ELR (cell line): ENCODE data around the gene EIF4E3.

Experiments
- DNase-seq: peaks from one replicate; pipeline ENCODE4 v3.0.0-alpha.2; 2015; ENCODE audit warnings: low read depth

Gene EIF4E3

DNA sequence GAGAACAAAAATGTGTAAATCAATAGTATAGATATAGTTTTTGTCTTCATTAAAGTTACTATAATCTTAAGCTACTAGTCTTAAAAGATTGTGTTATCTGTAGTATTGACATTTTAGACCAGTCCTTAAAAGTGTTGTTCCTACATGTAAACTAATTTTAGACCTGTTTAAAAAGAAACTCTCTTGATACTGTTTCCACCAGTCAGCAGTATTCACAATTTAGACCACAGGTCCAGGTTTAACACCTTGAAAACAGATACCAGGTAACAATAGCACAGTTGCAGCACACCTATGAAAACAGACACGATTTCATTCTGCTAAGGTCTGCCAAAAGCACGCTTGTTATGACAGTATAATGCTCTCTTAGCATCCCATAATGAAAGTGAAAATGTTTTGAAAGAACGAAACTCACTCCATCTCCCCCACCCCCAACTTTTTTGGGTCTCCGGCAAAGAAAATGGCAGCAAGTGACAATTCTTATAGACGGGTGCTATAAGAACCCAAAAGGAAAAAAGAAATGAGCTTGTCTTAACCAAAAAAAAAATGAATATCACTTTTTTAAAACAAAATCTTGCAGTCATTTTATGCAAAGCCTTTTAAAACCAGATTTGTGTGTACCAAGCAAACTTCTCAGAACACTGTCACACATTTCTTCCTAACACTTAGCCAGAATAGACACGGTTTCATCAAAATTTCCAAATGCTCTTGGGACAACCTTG, 1.6 kb downstream of the EIF4E3 start:
- DNase-seq: no peak

DNA sequence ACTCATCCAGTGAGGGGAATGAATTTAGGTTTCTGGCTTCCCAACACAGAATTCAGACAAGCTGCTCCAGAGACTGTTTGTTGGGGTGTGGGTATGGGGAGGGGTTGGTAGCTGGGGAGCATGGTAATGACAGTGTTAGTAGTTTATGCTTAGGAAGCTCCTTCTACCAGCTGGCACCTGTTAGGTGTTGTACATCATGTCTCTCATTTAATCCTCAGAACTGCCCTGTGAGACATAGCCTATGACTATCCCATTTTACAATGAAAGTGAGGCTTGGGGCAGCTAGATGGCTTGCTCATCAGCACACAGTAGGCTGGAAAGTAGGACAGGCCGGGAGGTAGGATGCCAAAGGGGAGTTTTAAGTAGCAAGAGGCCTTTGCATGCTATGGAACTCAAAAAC, 2.5 kb downstream of the EIF4E3 start:
- DNase-seq: no peak

DNA sequence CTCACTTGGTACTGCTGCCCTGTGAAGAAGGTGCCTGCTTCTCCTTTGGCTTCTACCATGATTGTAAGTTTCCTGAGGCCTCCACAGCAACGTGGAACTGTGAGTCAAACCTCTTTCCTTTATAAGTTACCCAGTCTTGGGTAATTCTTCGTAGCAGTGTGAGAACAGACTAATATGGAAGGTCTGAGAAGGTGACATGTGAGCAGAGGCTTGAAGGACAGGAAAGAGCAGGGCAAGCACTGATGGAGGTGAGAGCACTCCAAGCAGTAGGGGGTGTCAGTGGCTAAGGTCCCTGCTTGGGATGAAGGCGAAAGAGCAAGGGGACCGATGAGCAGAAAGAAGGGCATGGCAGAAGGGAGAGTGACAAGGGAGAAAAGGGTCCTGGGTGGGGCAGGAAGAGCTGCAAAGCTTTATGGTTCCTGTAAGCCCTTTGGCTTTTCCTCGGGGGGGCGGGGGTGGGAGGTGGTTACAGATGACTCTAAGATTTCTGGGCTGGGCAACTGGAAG, 3.5 kb downstream of the EIF4E3 start:
- no peak for DNase-seq

DNA sequence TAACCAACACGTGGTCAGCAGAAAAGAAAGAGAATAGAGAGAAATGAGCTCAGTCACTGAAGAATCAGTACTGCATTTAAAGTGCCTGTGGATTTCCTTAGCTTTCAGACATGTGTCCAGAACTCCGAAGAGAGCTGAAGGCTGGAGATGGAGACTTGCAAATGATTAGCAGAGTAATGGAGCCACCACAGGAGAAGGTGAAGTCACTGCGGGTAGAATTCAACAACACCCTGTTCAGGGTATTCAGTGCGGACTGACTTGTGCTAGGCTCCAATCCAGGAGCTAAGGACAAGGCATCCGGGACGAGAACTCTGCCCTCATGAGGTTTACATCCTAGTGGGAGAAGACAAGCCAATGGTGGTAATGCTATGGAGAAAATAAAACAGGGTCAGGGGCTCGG, 4.2 kb downstream of the EIF4E3 start:
- DNase-seq: no peak

DNA sequence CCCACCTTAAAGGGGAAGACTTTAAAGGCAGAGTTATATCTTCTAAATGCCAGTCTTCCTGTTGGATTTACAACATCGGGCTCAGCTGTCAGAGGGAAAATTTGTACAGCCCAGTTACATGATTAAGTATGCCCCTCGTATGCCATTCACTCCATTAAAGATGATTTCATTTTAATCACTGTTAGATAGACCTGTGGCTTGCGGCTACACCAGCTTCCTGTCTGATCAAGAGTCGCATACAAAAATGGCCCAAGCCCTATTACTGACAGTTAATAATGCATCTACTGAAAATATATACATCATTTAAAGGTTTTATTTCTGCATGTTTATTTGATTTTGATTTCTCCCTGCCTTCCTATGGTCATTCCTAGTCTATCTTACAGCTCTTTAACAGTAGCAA, 7.1 kb downstream of the EIF4E3 start:
- DNase-seq: no peak

DNA sequence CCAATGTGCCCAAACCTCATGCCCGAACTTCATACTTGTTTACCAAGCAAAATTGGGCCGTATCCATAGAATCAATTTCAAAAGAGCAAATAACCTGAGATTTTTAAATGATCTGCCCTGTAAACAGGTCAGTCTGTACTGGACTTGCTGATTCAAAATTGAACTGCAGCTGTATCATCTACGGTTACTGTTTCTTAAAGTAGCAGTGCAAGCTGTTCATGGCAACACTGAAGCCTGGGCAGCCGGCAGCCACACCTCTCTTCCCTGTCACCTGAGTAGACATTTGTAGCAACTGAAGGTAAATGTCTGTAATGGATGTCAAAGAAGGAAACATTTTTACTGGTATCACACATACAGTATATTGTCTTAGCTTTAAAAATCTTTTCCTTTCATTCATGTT, 10.6 kb downstream of the EIF4E3 start:
- DNase-seq: no peak

DNA sequence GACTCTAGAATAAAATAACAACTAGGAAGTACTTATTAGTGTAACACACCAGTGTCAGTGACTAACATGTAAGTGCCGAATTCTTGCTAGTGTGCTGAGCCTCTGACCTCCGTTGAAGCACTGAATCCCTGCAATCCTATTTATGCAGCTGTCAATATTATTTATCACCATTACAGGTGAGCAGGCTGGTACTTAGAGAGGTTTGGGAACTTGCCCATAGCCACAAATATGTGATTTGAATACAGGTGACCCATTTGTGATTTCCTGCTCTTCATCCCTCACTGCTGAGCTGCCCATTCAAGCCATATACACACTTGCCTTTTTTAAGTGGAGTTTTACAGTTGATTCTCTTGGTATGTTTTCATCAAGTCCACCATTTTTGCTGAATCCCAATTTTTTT, 12.2 kb downstream of the EIF4E3 start:
- no peak for DNase-seq

DNA sequence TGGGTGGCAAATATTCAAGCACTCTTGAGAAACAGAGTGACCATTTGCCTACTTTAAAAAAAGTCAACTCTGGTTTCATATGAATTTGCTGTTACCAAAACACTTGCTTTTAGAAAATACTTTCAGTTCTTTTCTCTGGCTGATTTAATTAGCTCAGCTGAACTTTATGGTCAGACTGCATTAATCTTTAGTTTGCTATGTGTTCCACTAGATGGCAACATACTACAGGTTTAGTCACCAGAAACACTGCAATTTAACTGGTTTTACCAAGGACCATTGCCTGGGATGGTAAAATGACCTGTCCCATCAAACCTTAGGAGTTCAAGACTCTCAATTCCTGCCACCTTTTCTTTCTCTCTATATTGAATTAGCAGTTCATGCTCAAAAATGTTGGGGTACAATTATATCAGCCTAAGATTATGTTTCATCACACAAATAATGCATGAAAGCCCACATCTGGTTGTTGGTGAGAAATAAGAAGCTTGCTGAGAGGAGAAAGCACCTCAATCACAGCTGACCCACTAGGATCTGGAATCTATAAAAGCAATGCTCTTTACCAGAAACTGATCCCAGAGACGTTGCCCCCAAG, 14.2 kb downstream of the EIF4E3 start:
- peak; percentile 68 for DNase-seq

DNA sequence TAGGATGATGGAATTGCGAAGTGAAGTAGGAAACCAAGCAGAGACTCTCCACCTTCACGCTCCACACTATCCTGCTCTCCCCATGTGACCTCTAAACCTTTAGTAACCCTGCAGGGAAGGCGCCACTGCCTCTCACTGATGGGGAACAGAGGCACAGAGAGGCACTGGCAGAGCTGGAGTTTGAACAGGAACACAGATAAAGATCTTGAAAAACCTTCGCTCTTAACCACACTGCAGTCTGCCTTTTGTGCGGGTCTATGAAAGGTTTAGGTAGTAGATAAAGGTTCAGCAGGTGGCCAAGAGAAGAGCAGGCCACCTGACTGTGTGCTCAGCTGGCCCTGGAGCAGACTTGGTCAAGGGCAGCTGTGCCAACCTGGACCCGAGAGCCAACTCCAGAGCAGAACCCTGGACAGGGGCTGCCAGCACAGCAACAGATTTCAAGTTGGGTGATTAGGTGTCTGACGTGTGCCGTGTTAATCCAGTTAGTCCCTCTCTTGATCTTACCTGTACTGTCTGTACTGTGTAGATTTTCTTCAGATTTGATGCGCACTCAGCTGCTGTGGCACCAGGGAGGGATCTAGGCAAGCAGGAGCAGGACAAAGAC, 15.2 kb downstream of the EIF4E3 start:
- no peak for DNase-seq

DNA sequence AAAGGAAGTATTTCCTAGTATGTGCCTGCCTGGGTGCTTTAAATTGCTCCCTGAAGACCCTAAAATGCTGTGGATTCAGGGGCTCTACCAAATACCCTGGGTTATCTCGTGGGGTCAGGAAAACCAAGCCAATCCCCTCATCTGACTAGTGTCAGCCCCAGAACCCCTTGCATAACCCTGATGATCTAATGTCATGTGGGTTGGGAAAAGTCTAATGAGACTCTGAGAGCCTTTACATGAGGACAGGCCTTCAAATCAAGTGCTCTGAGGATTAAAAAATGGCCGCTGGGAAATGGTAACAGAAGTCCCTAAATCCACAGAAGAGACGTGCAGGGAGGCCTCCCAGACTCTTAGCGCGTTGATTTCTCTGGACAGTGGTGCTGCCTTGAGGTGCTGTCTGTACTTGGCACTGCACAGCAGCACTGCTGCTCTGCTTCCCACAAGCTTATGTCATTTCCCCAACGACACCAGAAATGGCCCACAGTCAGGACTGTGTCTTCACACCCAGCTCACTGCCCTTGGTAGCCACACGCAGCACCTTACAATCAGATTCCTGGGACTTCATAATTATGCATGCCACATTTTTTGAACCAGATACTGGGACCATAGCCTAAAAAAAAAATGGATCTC, 16.6 kb downstream of the EIF4E3 start:
- no peak for DNase-seq

DNA sequence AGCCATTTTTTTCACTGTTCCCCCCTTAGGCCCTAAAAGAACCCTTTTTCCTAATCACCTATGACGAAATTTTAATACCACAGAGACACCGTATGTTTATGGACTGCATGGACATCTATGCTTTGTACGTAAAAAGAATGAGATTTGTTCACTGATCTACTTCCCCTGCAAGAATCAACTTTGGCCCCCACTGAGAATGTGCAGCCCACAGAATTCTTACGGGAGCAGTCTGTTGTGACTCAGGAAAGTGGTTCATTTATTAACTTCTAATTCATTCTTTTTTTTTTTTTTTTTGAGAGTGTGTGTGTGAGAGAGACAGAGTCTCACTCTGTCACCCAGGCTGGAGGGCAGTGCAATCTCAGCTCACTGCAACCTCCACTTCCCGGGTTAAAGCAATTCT, 17.6 kb downstream of the EIF4E3 start:
- DNase-seq: no peak

DNA sequence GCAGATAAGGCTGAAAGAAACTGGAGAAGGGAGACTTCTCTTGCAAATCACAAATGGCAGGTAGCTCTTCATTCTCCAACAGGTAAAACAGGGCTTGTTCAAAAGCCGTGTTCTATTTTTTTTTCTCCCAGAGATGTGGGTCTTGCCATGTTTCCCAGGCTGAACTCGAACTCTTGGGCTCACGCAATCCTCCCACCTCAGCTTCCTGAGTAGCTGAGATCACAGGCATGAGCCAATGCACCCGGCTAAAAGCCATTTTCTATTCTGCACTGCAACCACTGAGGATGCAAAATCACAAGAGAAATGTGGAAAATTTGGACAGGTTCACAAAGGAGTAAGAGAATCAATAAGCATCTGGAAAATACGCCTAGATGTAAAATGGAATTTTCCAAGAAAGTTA, 19.5 kb downstream of the EIF4E3 start:
- DNase-seq: no peak

DNA sequence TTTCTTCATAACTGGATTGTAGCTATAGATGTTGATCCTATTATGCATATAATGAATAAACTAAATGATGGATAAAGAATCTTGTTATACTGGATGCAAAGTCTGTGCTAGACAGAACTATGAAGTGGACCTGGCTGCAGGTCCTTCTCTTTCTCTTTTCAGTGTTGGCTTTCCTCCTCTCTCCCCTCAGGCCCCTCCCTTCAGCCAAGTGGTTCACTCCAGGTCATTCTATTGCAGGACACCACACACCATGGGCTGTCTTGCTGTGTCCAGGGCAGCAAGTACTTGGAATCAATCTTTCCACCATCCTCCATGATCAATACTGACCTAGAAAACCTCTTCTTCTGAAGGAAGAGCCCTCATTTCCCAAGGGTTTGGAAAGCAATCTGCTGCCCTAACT, 20.3 kb downstream of the EIF4E3 start:
- DNase-seq: no peak

DNA sequence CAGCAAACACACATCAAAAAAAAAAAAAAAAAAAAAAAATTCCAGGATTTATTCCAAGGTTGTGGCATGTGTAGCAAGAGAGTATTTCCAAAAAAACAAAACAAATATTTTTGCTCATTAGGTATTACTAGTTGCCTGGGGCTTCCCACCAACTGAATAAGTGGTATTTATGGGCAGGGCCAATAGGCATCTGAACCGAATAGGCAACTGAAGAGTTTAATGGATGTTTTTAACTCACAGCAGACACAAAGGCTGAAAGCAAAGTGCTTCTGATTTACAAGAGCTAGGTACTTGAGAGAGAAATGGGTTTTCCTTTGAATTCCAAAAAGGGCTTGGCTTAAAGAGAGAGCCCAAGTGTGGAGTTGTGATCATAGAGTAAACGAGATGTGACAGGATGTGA, 21.4 kb downstream of the EIF4E3 start:
- DNase-seq: no peak

DNA sequence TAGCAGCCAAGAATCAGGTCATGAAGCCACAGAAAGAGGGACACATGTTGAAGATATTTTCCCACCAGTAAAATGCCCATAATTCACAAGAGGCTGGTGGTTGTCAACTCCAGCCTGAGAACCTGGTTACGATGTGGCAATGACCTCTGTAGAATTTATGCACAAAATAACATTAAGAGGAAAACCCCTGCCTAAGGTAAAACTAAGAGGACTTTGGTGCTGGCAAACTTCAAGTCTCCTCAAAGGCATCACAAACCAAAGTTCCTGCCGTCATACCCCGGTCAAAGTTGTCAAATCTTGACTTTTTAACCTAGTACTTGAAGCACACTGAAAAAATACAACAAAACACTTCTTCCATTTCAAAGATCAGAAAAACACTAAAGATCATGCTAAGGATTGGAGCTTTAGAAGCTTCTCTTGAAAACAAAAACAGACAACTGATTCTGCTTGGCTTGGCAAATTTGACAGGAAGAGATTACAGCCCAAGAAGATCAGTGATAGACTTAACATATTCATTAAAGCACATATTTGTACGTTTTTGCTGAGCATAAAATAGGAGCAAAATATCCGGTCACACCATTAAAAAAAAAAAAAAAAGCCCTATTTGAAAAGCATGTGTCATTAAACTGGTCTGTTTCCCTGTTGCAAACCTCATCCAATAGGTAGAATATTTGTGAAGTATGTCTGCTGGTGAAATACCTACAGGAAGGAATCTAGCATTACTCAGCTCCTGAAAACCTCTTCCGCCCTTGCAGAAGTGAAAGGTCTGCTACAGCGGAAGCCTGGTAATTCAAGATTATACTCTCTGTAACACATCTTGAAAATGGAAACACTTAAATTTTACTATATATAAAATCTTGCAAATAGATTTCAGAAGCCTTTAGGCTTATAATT, 22.8 kb downstream of the EIF4E3 start:
- no peak for DNase-seq

DNA sequence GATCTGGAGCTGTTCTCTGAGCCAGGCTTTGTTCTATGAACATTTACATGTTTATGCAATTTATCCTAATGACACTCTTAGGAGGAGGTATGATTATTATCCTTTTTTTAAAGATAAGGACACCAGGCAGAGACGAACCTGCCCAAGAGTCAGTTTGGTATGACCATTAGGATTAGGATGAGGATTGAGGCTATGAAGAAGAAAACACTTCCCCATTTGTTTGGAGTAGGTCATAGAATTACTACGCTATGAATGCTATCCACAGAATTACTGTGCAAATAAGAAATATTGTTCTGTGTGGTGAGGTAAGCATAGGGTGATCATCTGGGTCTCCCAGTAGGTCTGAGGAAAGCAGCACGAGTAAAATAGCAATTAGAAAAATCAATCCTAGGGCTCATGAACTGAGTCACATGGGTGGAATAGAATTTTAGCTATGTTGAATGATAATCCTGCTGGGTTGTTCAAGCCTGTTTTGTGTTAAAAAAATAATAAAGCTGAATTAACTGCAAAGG, 23.9 kb downstream of the EIF4E3 start:
- no peak for DNase-seq

DNA sequence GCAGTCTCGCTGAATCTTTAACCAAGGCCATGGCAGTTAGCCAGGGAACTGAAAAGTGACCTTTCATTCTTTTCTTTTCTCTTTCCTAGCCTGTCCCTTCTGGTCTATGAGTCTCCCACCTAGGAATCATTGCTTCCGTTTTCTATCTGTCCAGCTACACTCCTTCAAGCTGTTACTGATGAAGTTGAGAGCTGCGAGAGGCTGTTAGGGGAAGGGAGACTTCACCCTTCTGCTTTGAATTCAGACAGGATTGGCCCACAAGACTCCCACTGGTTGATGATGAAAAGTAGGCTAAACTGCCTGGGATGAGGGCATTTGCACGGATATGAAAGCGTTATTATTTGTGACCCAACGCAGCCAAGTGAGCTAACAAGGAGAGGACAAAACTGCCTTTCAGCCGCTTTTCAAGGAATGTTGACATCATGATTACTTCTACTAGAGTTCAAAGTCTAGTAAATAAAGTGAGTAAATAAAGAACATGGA, 30.2 kb downstream of the EIF4E3 start:
- DNase-seq: no peak

DNA sequence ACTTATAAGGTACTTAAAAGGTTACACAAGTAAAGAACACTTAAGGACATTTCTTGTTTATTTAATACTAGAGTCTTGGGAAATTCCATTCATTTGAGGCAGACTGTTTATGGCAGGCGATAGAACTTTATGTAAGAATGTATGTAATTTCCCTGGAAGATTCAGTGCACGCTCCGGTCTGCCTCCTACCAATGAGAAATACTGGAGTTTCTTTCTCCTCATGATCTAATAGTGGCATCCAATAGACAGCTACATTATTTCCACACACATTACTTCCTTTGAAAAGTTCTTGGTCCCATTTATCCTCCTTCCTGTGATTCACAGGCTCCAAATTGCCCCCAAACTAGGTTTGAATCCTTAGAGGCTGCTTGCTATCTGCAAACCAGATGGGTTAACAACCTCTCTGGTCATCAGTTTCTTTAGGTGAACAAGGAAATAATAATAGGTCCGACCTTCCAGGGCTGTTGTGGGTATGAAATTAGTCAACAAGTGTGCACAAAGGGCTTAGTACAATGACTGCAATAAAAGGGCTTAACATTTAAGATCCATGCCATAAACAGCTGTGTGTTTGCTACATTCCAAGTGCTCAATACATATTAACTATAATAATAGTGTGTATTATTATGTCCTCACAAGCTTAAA, 30.7 kb downstream of the EIF4E3 start:
- DNase-seq: peak; percentile 56

DNA sequence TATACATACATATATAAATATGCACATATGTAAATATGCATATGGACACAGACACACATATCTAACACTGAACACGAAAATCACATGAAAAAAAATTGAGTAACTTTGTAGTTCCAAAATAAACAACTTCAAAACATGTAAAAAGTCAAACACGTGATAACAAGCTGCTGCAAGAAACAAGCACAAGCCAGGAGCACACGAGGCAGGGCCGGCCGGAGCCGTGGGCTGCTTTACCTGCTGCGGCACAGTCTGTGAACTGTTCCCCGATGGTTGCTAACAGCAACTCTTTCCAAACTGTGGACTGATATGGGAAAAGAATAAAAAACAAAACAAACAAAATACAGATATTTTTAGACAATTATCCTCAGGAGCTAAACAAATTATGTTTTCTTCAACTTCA, 31.6 kb downstream of the EIF4E3 start:
- DNase-seq: no peak

DNA sequence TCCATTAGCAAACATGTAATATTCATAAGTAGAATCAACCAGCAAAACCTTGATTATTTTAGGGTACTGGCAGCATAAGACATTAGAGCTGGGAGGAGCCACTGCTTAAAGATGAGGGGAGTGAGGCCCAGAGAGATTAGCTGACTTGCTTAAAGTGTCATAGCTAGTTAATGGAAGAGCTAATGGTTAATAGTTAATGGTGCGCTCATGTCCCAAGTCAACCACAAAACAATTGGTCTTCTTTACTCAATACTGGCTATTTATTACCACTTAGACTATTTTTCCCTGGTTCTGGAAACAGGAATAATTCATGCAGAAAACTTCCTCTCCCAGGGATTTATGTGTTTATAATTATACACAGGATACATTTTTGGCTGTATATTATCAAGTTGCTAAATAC, 33.1 kb downstream of the EIF4E3 start:
- DNase-seq: no peak

DNA sequence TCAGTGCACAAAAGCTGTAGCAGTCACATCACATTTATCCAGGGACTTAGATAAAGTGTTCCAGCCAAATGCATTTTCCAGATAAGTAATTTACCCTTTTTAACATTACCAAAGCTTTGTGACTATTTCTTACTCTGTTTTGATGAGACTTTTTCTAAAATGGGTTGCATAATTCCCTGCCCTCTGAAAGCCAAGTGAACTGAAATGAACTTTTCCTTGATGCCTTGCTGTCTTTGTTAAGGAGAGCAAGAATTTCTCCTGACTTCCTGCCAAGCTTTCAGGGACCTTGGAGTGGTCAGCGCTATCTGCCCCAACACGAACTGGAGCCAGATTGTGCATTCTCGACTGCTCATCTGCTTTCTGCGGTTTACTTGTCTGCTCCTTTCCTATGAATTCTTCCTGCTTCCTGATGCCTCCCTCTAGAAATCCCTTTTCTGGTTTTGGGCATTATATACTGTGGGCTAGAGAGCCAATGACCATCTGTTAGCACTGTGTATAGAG, 34.8 kb downstream of the EIF4E3 start:
- DNase-seq: peak; percentile 11
